Stimulated activated CD4-positive, alpha-beta T cell treated with anti-CD3 and anti-CD28 coated beads, Interleukin-1b, Interleukin-23, amount 100 ng/mL, for 48 hours (primary cell): ENCODE data around the gene TOPORS.
"Not testable (repeated sequence)": the region's sequence is repeated elsewhere in the genome, so short reads cannot be mapped to it uniquely, and the experiment has no call there.

Experiments used
- DNase-seq: peaks from one replicate; pipeline ENCODE4 v3.0.0-alpha.2; 2020

Gene TOPORS

DNA sequence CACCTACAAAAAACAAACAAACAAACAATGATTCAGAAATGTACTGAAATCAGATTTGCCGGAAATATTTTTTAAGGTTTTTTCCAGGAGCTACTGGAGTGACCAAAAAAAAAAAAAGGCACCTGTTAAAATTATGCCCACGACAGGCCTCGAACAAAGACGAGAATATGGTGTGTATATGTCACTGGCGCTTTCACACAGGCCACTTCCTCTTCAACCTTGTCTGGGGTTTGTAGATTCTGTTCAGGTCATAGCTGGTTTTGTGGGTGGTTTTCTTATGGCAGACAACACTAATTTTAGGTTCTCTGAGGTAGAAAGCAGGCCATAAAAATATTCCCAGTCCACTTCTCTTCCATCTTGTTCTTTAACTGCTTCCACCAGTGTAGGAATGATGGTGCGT lies 13.6 kb upstream of the TOPORS start:
- DNase-seq = no peak

DNA sequence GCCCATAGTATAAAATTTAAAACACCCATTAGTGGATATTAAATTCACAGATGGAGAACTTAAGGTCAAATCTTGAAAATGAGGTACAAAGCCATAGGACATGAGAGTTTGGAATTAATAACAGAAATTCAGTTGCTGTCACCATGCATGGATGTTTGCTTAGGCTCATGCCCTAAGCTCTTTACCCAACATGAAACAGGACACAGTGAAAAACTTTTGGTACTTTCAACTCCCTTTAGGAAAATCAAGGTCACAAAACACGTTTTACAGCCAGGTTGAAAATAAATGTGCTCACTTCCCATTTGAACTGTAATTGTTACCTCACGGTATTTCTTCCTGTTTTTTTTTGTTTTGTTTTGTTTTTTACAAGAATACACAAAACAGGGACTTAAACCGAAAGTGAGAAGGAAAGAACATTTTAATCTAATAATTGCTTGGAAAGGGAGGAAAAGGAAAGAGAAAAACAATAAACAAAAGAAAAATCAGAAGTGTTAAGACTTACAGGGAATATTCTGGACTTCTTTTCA lies 6.1 kb upstream of the TOPORS start:
- no peak for DNase-seq

DNA sequence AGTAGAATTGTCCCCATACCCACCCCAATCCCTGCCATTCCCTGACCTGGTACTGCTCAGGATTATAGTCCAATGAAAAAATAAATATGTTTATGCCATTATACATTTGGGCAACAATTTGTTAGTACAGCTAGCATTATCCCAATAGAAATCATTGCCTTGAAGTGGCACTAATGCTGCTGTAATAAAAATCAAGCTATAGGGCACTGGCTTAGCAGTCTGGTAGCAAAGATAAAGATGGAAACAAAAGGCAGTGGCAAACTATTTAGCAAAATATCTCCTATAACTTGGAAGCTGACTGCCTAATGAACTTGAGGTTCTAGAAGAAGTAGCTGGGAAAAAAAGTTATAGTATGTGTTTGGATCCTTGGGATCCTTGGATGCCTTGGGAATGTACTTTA lies 2.2 kb upstream of the TOPORS start:
- DNase-seq = no peak

DNA sequence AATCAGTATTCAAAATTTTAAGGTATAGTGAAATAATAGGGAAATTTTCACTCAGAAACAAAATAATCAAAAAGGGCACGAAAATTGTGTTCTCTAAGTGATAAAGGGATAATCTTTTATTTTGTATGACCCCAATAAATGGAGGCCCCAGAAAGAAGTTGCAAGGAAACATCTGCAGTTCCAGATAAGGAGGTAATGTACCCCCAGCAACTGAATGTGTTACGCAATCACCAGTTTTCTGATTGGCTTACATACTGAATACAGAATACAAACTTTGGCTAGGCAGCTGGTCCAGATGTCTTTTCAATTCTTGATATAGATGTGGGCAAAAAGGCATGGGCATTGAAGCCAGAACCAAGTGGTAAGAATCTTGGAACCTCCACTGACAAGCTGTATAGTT lies 1.7 kb upstream of the TOPORS start:
- DNase-seq = no peak

DNA sequence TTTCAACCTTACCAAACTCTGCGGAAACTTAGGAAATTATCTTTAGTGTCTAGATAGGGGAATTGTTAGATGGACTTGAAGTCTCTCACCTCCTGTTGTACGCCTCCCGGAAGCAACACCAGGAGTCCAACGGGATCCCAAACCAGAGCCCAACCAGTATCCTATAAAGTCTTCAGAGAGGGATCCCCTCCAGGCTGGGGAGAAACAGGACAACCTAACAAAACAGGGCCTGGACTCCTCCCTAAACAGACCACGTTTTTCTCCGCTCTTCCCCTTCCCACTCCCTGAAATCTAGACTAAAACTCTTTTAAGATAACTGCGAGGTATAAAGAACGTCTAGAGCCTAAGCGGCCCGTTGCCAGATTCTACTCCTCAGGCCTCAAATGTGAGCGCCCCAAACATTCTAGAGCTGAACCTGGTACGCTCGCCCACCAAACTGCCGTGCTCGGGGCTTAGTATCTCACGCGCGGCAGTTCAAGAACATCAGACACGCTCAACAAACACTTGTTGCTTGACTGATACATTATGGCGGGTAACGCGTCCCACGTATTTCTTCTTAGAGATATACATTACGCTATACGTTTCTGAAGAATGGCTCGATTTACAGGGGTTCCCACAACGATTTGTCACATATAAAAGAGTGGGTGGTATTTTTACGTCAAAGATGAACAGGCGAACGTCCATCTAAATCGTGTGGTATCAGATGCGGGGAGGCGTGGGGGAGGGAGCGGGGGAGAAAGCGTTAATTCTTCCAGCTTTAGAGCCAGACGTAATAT lies 922 bp downstream of the TOPORS start:
- DNase-seq = peak; percentile 60

DNA sequence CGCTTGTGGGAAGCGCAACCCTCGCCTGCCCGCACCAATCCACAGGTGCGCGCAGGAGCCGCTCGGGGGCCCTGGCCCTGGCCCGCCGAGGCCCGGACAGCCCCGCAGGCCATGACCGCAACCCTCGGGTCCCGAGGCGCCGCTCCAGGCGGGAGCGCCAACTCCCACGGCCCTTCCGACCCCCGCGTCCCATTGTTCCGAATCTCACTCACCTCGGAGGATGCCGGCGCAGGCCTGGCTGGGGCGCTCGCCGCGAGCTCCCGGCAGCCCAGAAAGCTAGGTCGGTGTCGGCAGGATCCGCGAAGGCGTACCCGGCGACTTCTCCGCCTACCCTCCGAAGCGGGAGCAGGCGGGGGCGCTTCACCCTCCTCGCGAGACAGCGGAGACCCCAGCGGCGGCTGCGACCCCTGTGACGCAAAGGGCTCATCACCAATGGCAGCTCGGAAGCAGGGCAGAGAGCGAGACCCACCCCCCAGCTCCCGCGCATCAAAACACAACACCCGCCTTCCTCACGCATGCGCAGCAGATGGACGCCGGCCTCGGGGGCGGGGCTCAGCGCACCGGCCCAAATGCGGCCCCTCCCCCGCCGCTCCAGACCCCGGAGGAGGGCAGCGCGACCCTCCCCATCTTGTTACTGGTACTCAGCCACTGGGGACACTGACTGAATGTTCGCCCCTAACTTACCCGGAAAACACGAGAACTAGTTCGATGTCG lies 1.7 kb downstream of the TOPORS start:
- peak; percentile 90 for DNase-seq

DNA sequence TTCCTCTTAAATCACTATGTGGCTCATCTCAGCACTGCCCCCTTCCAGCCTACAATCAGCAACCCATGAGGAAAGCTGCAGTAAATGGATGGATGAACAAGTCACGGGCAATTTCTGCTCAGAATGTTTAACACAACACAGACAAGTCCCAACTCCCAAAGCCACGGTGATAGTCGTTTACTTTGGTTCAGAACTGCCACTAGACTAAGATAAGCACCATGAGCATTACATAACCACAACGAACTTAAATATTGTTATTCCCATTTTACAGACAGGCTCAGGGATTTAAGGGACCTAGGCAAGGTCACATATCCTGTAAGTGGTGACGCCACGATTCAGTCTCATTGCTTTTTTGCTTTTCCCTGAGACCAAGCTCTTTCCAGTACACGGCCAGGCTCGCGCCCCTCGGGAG lies 2.2 kb downstream of the TOPORS start:
- no peak for DNase-seq

DNA sequence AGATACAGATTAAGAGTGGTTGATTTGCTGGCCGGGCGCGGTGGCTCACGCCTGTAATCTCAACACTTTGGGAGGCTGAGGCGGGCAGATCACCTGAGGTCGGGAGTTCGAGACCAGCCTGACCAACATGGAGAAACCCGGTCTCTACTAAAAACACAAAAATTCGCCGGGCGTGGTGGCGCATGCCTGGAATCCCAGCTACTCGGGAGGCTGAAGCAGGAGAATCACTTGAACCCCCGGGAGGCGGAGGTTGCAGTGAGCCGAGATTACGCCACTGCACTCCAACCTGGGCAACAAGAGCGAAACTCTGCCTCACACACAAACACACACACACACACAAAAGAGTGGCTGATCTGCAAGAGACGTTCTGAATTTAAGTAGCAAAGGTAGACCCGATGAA lies 4.2 kb downstream of the TOPORS start:
- not testable (repeated sequence) for DNase-seq

DNA sequence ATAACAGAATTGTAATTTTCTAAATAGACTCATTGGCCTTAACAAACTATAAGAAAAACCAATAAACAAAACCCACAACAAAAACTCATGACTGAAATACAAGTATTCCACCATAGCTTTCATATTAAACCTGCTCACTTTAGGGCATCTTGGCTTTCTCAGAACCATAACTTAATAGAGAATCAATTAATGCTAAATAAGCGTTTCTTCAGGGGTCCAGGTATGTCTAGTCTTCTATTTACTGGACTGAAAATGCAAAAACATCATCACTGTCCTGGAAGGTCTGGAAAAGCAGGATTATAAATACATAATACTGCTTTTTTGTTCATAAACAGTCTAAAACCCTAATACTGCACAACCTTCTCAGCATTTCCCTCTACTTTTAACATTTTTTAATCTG lies 6.5 kb downstream of the TOPORS start:
- DNase-seq = no peak

DNA sequence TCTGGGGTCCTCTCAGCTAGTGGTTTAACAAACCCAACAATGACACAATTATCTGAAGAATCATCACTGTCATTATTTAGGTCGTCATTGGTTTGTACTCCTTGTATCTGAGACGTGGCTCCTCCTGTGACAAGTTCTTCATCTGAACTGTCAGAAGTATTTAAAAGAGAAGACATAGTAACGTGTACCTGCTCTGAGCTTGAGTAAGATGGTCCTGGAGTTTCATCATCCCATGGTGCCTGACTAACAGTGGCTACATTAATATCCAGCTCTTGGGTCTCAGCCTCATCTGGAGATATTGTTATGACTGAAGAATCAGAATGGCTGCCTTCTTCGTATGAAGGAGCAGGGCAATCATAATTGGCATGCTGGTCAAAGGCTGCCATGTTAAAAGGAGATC lies 9.3 kb downstream of the TOPORS start:
- DNase-seq = no peak

DNA sequence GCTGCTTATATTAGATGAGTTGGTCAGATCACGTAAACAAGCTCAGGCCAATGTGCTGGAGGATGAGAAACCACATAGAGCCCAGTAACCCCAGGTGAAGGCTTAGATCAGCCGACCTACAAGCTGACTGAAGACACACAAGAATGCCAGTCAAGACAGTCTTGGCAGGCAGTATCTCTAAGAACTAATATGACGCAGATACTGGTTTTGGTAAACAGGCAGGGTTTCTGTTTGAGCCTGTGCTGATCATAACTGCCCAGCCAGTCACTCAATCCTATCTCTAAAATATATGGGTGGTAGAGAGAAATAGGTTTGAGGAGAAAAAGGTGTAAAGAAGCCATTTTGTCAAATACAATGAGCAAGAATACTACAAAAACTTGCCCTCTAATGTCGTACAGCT lies 18.6 kb downstream of the TOPORS start:
- no peak for DNase-seq

DNA sequence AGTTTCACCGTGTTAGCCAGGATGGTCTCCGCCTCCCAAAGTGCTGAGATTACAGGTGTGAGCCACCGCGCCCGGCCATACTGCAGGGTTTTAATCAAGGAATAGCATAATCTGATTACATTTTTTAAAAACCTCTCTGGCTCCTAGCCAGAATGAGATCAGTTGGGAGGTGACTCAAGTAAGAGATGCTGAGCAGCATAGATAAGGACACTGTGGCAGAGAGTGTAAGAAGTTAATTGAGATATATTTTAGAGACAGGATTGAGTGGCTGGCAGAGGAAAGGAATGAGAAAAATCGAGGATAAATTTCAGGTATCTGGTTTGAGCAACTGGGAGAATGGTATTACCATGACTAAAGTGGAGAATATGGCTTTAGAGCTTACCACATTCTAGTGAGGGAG lies 19.1 kb downstream of the TOPORS start:
- no peak for DNase-seq

DNA sequence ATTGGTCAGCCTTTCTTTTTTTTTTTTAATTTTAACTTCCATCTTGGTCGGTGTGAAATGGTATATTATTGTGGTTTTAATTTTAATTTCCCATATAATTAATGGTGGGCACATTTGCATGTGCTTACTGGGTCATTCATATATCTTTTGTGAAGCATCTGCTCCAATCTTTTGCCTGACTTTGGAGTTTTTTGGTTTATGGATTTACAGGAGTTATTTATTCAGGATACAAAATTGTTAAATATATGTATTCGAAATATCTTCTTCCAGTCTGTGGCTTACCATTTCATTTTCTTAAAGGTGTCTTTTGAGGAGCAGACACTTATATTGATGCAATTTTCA lies 25.7 kb downstream of the TOPORS start:
- no peak for DNase-seq

DNA sequence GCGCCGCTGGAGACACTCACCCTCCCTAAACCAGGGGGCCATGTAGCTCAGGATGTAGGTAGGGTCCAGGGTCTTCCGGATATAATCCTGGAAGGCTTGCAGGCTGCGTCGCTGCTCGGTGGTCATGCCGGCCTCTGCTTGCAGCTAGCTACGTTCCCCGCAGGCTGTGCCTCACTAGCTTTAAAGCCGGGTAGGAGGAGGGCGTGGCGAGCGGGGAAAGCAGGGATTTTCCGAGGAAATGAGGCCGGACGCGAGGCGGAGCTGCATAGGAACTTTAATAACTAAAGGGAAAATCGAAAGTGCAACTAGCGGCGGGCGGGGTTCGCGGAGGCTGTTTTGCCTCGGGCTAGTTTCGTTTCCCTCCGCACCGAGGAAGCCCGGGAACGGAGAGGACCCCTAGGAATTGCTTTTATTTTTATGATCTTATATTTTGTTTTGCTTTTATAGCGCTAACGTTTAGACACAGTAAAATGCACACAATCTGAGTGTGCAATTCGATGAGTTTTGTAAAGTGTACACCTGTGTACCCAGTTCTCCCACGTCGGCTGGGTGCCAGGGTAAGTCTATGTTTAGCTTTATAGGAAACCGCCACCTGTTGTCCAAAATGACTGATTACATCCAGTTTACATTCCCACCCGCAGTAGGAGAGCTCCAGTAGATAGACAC lies 26.2 kb downstream of the TOPORS start, which contains the start of gene RIGI:
Gene RIGI (minus strand): TSS at position 156 of the 666 bp plus-strand sequence. CDS start 30 bp downstream, at position 126.
- peak; percentile 70 for DNase-seq

DNA sequence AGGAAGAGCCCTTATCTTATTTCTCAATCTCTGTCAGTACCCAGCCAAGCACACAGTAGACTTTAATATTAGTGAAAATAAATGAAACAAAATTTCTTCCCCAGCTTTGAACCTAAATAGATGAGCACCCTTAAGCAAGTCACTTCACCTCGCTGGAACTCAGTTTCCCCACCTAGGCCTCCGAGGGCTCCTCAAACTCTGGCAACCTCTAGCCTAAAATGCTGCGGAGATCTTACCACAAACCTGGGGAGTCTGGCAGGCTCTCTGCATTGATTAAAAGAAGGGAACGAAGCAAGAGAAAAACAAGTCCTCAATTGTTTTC lies 26.7 kb downstream of the TOPORS start:
- no peak for DNase-seq

DNA sequence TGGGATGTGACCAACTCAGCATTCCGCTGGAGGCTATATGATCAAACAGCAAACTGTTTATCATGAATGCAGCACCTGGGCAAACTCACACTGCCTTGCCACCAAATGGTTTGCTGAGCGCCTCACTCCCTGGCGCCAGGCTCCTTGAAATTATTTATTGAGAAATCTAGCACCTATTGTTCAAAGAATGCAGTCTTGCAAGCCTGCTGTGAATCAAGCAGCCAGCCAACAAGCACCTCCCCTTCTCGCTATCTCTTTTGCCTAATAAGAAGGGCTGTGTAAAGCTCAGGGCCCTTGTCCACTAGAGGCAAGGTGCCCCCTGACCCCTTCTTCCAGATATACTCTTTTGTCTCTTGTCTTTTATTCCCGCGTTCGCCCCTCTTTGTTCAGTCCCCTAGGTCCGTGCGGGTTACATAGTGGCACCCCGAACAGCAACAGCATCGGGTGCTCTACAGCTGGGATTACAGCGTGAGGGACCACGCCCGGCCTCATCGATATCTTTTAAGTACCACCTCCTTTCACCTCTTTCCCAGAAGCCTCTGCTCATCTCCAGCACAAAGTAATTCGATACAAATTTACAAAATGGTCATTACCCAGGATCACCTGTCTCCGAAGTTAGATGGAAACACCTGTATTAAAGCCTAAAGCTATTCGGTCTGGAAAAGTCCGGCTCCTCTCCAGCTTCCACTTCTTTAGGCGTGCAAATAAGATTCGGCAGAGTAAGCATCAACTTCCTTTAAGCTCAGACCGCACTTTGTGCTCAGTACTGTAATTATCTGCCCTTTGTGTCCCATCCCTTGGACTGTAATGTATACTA lies 27.3 kb downstream of the TOPORS start:
- DNase-seq = peak; percentile 8

DNA sequence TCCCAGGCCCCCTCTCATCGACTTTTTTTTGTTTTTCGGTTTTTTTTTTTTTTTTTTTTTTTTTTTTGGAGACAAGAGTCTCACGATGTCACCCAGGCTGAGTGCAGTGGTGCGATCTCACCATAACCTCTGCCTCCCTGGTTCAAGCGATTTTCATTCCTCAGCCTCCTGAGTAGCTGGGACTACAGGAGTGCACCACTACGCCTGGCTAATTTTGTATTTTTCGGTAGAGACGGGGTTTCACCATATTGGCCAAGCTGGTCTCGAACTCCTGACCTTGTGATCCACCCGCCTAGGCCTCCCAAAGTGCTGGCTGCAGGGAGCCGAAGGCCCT lies 27.9 kb downstream of the TOPORS start:
- DNase-seq = not testable (repeated sequence)

DNA sequence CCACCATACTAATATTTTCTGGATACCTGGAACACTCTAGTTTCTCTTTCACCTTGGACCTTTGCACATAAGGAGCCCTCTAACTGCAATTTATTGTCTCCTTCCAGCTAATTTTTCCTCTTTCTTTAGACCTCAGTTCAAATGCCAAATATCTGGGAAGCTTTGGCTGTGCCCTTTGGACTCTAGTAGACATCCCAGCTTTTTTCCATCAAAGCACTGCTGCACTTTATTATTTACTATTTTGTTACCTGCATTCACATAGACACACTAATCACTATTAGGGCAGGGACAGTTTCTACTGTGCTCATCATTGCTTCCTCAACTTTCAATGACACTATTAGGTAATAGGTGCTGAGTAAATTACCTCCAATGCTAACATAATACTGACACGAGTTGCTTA lies 28.5 kb downstream of the TOPORS start:
- no peak for DNase-seq

DNA sequence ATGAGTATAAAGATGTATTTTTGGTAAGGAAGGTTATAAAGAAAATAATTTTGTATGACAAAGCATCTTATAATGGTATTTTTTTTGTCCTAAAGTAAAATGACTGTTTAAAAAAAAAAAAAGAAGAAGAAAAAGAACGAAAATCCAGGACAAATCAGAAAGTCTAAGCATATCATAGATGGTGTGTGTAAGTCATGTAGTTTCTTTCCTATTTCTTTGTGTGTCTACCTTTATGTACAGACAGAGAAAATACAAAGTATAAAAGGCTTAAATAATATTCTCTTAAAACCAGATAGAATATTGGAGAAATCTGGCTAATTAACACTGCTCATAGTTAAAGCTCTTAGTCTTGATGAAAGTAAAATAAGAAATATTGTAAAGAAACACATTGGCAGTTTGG lies 34.1 kb downstream of the TOPORS start:
- no peak for DNase-seq

DNA sequence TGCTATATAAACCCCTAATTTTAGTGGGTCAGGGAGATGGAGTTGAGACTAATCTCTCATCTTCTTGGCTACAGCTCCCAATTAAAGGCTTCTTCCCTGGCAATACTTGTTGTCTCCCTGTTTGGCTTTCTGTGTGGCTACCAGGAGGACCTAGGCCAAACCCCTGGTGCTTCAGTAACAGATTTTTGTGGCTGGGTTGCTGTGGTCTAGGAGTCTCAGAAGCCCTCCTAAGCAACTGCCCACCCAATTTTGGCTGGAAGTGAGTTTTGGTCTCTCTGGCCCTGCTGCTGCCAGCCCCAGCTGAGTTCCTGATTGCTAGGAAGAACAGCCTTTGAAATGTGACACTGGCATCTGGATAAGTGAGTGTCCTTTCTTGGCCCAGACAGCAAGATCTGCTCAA lies 36.1 kb downstream of the TOPORS start:
- DNase-seq = no peak

DNA sequence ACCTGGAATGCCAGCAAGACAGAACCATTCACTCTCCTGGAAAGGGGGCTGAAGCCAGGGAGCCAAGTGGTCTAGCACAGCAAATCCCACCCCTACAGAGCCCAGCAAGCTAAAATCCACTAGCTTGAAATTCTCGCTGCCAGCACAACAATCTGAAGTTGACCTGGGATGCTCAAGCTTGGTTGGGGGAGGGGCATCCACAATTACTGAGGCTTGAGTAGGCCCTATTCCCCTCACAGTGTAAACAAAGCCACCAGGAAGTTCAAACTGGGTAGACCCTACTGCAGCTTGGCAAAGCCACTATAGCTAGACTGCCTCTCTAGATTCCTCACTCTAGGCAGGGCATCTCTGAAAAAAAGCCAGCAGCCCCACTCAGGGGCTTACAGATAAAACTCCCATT lies 43.7 kb downstream of the TOPORS start:
- DNase-seq = no peak

DNA sequence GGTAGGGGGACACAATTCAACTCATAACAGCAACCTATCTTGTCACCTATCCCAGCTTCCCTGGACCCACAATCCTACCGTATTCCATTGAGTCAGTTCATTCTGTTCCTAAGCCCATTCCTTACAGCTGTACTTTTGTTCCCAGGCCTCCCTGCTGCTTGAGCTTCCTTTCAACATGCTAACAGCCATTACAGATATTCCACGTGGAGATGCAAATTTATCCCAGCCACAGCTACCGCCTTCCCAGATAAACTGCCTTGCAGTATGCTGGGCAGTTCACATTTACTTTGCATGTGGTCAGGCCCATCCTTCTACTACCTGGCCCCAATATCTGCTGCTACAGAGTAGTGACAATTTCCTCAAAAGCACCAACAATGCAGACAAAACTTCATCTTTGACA lies 49.4 kb downstream of the TOPORS start:
- no peak for DNase-seq

DNA sequence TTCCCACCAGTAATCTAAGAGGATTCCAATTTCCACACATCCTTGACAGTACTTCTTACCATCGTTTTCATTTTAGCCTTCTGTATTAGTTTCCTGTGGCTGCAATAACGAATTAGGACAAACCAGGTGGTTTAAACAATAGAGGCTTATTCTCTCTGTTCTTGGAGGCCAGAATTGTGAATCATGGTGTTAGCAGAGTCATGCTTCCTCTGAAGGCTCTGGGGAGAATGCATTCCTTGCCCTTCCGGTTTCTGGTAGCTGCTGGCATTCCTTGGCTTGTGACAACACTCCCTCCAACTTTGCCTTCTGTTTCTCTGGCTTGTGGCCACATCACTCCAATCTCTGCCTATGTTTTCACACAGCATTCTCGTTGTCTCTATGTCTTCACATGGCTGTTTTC lies 49.9 kb downstream of the TOPORS start:
- no peak for DNase-seq
